A549 (cell line): ENCODE measurements around the gene DOK6. TPM values are rescaled to one million over a fixed set of nuclear protein-coding genes. Genes with fewer than 3 reads are reported as not detected.

Experiments used
- ATAC-seq, 2 experiments: fragments of 200-7000 bp in 1 of 2; fragments of >200 bp in 1 of 2; cut with Nextera tagmentation in 1 of 2; cut with Tn5 transposase in 1 of 2; 3 replicates each; pipeline versions ENCODE4 v1.8.0 to v1.9.1; 2018 to 2020; ENCODE audit warnings: mild to moderate bottlenecking in 1 of 2, moderate library complexity in 1 of 2
- CTCF ChIA-PET: fragments of 300-600 bp; sonication (Branson Sonifier 250); formaldehyde crosslinking; extraction: SDS; loops from one replicate; lab custom pipeline; 2021; ENCODE audit warnings: antibody characterized with exemption, inconsistent platforms; lab: Yijun Ruan, JAX
- POLR2A ChIA-PET: fragments of 350-600 bp; formaldehyde crosslinking; extraction: SDS; loops from one replicate; lab custom pipeline; 2021; ENCODE audit warnings: antibody characterized with exemption, inconsistent platforms; lab: Yijun Ruan, JAX
- DNase-seq, 2 experiments: peaks; one replicate each; pipeline versions ENCODE4 v3.0.0 to v3.0.0-alpha.2; 2011 to 2016; ENCODE audit warnings: low read depth in 1 of 2, low spot score in 1 of 2
- FAIRE-seq: peaks from 2 replicates; lab custom pipeline; 2011; peaks lifted over from hg19 to GRCh38; lab: Jason Lieb, UNC
- H3K27ac ChIP-seq, 2 experiments: fragments of >200 bp; sonication (Bioruptor Twin); formaldehyde crosslinking; 3 replicates each; pipeline ENCODE4 v1.5.1; 2016 to 2017
- H3K4me1 ChIP-seq: fragments of >200 bp; sonication (Bioruptor Twin); formaldehyde crosslinking; 3 replicates; pipeline ENCODE4 v1.6.1; 2016
- H3K4me2 ChIP-seq: fragments of >200 bp; sonication (Bioruptor Twin); formaldehyde crosslinking; 3 replicates; pipeline ENCODE4 v1.6.1; 2016
- H3K4me3 ChIP-seq: fragments of >200 bp; sonication (Bioruptor Twin); formaldehyde crosslinking; 3 replicates; pipeline ENCODE4 v1.5.1; 2016
- H3K9me3 ChIP-seq: fragments of >200 bp; sonication (Bioruptor Twin); formaldehyde crosslinking; 3 replicates; pipeline ENCODE4 v1.6.1; 2016
- CEBPB ChIP-seq, 2 experiments: fragments of >200 bp in 1 of 2; sonication (Bioruptor Twin) in 1 of 2; formaldehyde crosslinking in 1 of 2; IDR thresholded peaks; 2 replicates each; pipeline ENCODE4 v1.6.1; 2012 to 2016
- EHMT2 ChIP-seq: fragments of 200-600 bp; sonication (generic); IDR thresholded peaks from 2 replicates; pipeline ENCODE4 v1.6.1; 2016; ENCODE audit warnings: antibody characterized with exemption, low read depth, mild to moderate bottlenecking, moderate library complexity
- FOSB ChIP-seq: fragments of 250-450 bp; sonication (Bioruptor Pico); IDR thresholded peaks from 2 replicates; pipeline ENCODE4 v1.5.0; 2020; ENCODE audit warnings: mild to moderate bottlenecking, moderate library complexity
- FOSL2 ChIP-seq, 2 experiments: fragments of 450-650 bp in 1 of 2; fragments of >200 bp in 1 of 2; sonication (Bioruptor Twin) in 1 of 2; formaldehyde crosslinking; IDR thresholded peaks; 2 replicates each; pipeline versions ENCODE4 v1.5.0 to v1.6.1; 2016 to 2020; ENCODE audit warnings: mild to moderate bottlenecking in 1 of 2, moderate library complexity in 1 of 2
- FOXS1 ChIP-seq: fragments of 250-450 bp; sonication (Bioruptor Pico); IDR thresholded peaks from 2 replicates; pipeline ENCODE4 v1.5.0; 2020; ENCODE audit warnings: mild to moderate bottlenecking, moderate library complexity
- HOXB13 ChIP-seq: fragments of 250-450 bp; sonication (Bioruptor Pico); IDR thresholded peaks from 2 replicates; pipeline ENCODE4 v1.5.0; 2020; ENCODE audit warnings: low read depth, mild to moderate bottlenecking, moderate library complexity
- JUNB ChIP-seq: fragments of >200 bp; sonication (Bioruptor Twin); formaldehyde crosslinking; IDR thresholded peaks from 2 replicates; pipeline ENCODE4 v1.6.1; 2016
- MAFK ChIP-seq: fragments of 450-650 bp; IDR thresholded peaks from 2 replicates; pipeline ENCODE4 v1.6.1; 2014; ENCODE audit not compliant: partially characterized antibody
- NPAS2 ChIP-seq: fragments of 250-450 bp; sonication (Bioruptor Pico); IDR thresholded peaks from 2 replicates; pipeline ENCODE4 v1.8.0; 2022; ENCODE audit warnings: mild to moderate bottlenecking, moderate library complexity, borderline replicate concordance
- RAD21 ChIP-seq, 2 experiments: fragments of >200 bp in 1 of 2; sonication (Bioruptor Twin) in 1 of 2; formaldehyde crosslinking in 1 of 2; IDR thresholded peaks in 1 of 2; conservative IDR thresholded peaks in 1 of 2; 2 replicates in 1 of 2; 3 replicates in 1 of 2; pipeline ENCODE4 v1.6.1; 2012 to 2018; ENCODE audit warnings: inconsistent platforms in 1 of 2
- RARB ChIP-seq: fragments of 250-450 bp; sonication (Bioruptor Pico); IDR thresholded peaks from 2 replicates; pipeline ENCODE4 v1.8.0; 2021; ENCODE audit warnings: mild to moderate bottlenecking, moderate library complexity
- TFCP2L1 ChIP-seq: fragments of 250-450 bp; sonication (Bioruptor Pico); IDR thresholded peaks from 2 replicates; pipeline ENCODE4 v1.5.0; 2021; ENCODE audit warnings: mild to moderate bottlenecking
- ZFP36 ChIP-seq: fragments of 450-650 bp; IDR thresholded peaks from 2 replicates; pipeline ENCODE4 v1.6.1; 2014; ENCODE audit warnings: borderline replicate concordance; ENCODE audit not compliant: partially characterized antibody
- ZSCAN20 ChIP-seq: fragments of 250-450 bp; sonication (Bioruptor Pico); IDR thresholded peaks from 2 replicates; pipeline ENCODE4 v1.8.0; 2022; ENCODE audit warnings: mild to moderate bottlenecking, moderate library complexity
- WGBS: methylation state at CpG from one replicate; pipeline ENCODE4 v1.1.6; 2017; ENCODE audit errors: missing lambda C conversion rate; 5-methylcytosine and 5-hydroxymethylcytosine counted together
- polyA plus RNA-seq, 4 experiments: library from polyadenylated mRNA; depleted of rRNA in 3 of 4; stranded (reverse); fragments of >200 nt; fragmentation: RNase III in 1 of 4; extraction: RNeasy Plus Mini Kit Qiagen cat#74134 plus additional on column Dnase treatment in 1 of 4; gene quantifications; 2 replicates in 3 of 4; 3 replicates in 1 of 4; pipeline ENCODE4 v1.2.3, GENCODE V29; 2011 to 2017
- TF ChIP-seq, protein P1 (sequence below): fragments of 450-650 bp; IDR thresholded peaks from 2 replicates; pipeline ENCODE4 v1.6.1; 2014; ENCODE audit warnings: antibody characterized with exemption
- TF ChIP-seq, protein P2 (sequence below): fragments of 200-600 bp; sonication (generic); IDR thresholded peaks from 2 replicates; pipeline ENCODE4 v1.6.1; 2016; ENCODE audit warnings: antibody characterized with exemption, mild to moderate bottlenecking, moderate library complexity
- TF ChIP-seq, protein P3 (sequence below): fragments of >200 bp; sonication (Bioruptor Twin); formaldehyde crosslinking; IDR thresholded peaks from 3 replicates; pipeline ENCODE4 v1.6.1; 2016
- TF ChIP-seq, protein P4 (sequence below): fragments of >200 bp; sonication (Bioruptor Twin); formaldehyde crosslinking; IDR thresholded peaks from 2 replicates; pipeline ENCODE4 v1.6.1; 2016
- TF ChIP-seq, protein P5 (sequence below): IDR thresholded peaks from 2 replicates; pipeline ENCODE4 v1.6.1; 2012

DOK6 gene
- polyA plus RNA-seq, 2 of the 4 experiments (the other 2 are of a cell fraction) = not detected

DNA sequence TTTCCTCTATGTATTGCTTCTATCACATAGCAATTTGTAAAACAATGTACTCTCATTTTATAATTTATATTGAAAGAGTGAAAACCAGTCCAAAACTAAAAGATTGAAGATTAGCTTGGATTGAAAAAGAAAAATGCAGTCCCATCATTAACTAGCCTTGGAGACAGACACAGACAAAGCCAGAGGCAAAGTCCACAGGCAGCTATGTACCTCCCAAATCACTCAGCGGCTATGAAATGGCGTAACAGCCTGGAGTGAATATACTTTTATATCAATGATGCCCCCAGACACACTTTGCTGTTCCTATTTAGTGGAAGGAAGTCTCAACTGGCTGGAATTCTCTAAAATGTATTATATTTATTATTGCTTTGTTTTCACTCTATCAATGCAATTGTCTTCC lies 33.6 kb upstream of the DOK6 start:
- WGBS = 5% methylated on average over 2 of the region's 2 CpGs
- ATAC-seq (no peak), DNase-seq (no peak), FAIRE-seq (no peak)
- no peak overlapping the region for H3K4me3 ChIP-seq
- H3K27ac ChIP-seq = no peak overlapping the region
- CTCF ChIA-PET = no interaction called here
- no peak overlapping the region for H3K4me2 ChIP-seq
- no peaks in the 10 kb centered on the region for H3K9me3 ChIP-seq
- no peaks in the 10 kb centered on the region for H3K4me1 ChIP-seq
- POLR2A ChIA-PET = no interaction called here
- TF ChIP-seq HOXB13 = no peak

DNA sequence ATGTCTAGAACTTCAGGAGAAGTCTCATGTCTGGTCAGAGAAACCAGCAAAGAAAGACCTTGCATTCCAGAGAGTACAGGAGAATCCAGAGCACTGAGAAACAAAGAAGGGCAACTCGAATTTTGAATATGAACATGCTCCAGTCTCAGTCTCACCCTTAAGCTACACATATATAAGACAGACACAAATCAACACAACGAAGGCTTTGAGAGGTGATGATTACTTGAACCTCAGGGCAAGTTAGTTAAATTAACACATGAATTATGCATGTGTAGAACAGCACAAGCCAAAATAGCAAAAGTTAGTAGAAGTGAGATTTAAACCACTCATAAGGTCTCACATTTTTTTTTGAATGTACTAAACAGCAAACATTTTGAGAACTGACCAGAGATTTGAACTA lies 29.0 kb upstream of the DOK6 start:
- ChIA-PET CTCF (no interaction called here), POLR2A (no interaction called here)
- 7% methylated on average over 2 of the region's 2 CpGs for WGBS
- TF ChIP-seq ZSCAN20 (CRISPR knock-in tag) = no peak
- no peak for TF ChIP-seq EHMT2
- TF ChIP-seq FOSL2 (IDR thresholded peaks at IDR 0.05) = no peak
- TF ChIP-seq FOSL2 (CRISPR knock-in tag; IDR thresholded peaks at IDR 0.05) = no peak
- no peak for TF ChIP-seq FOSB (CRISPR knock-in tag)
- TF ChIP-seq RARB (CRISPR knock-in tag) = no peak
- TF ChIP-seq, protein P1, sequence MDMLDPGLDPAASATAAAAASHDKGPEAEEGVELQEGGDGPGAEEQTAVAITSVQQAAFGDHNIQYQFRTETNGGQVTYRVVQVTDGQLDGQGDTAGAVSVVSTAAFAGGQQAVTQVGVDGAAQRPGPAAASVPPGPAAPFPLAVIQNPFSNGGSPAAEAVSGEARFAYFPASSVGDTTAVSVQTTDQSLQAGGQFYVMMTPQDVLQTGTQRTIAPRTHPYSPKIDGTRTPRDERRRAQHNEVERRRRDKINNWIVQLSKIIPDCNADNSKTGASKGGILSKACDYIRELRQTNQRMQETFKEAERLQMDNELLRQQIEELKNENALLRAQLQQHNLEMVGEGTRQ = no peak
- TF ChIP-seq, protein P2, sequence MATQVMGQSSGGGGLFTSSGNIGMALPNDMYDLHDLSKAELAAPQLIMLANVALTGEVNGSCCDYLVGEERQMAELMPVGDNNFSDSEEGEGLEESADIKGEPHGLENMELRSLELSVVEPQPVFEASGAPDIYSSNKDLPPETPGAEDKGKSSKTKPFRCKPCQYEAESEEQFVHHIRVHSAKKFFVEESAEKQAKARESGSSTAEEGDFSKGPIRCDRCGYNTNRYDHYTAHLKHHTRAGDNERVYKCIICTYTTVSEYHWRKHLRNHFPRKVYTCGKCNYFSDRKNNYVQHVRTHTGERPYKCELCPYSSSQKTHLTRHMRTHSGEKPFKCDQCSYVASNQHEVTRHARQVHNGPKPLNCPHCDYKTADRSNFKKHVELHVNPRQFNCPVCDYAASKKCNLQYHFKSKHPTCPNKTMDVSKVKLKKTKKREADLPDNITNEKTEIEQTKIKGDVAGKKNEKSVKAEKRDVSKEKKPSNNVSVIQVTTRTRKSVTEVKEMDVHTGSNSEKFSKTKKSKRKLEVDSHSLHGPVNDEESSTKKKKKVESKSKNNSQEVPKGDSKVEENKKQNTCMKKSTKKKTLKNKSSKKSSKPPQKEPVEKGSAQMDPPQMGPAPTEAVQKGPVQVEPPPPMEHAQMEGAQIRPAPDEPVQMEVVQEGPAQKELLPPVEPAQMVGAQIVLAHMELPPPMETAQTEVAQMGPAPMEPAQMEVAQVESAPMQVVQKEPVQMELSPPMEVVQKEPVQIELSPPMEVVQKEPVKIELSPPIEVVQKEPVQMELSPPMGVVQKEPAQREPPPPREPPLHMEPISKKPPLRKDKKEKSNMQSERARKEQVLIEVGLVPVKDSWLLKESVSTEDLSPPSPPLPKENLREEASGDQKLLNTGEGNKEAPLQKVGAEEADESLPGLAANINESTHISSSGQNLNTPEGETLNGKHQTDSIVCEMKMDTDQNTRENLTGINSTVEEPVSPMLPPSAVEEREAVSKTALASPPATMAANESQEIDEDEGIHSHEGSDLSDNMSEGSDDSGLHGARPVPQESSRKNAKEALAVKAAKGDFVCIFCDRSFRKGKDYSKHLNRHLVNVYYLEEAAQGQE = no peak
- no peak for TF ChIP-seq TFCP2L1 (CRISPR knock-in tag)
- TF ChIP-seq CEBPB (IDR thresholded peaks at IDR 0.05) = no peak
- TF ChIP-seq JUNB = no peak
- TF ChIP-seq, protein P3, sequence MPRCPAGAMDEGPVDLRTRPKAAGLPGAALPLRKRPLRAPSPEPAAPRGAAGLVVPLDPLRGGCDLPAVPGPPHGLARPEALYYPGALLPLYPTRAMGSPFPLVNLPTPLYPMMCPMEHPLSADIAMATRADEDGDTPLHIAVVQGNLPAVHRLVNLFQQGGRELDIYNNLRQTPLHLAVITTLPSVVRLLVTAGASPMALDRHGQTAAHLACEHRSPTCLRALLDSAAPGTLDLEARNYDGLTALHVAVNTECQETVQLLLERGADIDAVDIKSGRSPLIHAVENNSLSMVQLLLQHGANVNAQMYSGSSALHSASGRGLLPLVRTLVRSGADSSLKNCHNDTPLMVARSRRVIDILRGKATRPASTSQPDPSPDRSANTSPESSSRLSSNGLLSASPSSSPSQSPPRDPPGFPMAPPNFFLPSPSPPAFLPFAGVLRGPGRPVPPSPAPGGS = no peak
- no peak for TF ChIP-seq ZFP36
- no peak for TF ChIP-seq FOXS1 (CRISPR knock-in tag)
- TF ChIP-seq NPAS2 (CRISPR knock-in tag) = no peak
- no peak for TF ChIP-seq RAD21 (conservative IDR thresholded peaks at IDR 0.05 in 1 of 2, IDR thresholded peaks at IDR 0.05 in 1 of 2)
- TF ChIP-seq MAFK = no peak
- TF ChIP-seq, protein P4, sequence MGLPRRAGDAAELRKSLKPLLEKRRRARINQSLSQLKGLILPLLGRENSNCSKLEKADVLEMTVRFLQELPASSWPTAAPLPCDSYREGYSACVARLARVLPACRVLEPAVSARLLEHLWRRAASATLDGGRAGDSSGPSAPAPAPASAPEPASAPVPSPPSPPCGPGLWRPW = no peak
- TF ChIP-seq, protein P5, sequence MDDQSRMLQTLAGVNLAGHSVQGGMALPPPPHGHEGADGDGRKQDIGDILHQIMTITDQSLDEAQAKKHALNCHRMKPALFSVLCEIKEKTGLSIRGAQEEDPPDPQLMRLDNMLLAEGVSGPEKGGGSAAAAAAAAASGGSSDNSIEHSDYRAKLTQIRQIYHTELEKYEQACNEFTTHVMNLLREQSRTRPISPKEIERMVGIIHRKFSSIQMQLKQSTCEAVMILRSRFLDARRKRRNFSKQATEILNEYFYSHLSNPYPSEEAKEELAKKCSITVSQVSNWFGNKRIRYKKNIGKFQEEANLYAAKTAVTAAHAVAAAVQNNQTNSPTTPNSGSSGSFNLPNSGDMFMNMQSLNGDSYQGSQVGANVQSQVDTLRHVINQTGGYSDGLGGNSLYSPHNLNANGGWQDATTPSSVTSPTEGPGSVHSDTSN = no peak
- no peak for FAIRE-seq
- Histone ChIP-seq H3K4me3 (no peak overlapping the region), H3K27ac (no peak overlapping the region), H3K9me3 (no peaks in the 10 kb centered on the region), H3K4me2 (no peak overlapping the region), H3K4me1 (no peaks in the 10 kb centered on the region)
- ATAC-seq = no peak
- DNase-seq = no peak
